Ishikawa (cell line): Measurements from ENCODE around the gene PRDM1.

Source experiments
- CEBPB ChIP-seq: IDR thresholded peaks from 2 replicates; pipeline ENCODE4 v1.6.1; 2012
- CREB1 ChIP-seq: IDR thresholded peaks from 2 replicates; pipeline ENCODE4 v1.6.1; 2012; ENCODE audit warnings: low read depth
- EGR1 ChIP-seq: IDR thresholded peaks from 2 replicates; pipeline ENCODE4 v1.6.1; 2012
- EP300 ChIP-seq: IDR thresholded peaks from 2 replicates; pipeline ENCODE4 v1.6.1; 2012; ENCODE audit warnings: borderline replicate concordance
- FOXM1 ChIP-seq: IDR thresholded peaks from 2 replicates; pipeline ENCODE4 v1.6.1; 2012; ENCODE audit warnings: low read depth, borderline replicate concordance
- NFIC ChIP-seq: IDR thresholded peaks from 2 replicates; pipeline ENCODE4 v1.6.1; 2012
- RAD21 ChIP-seq: IDR thresholded peaks from 2 replicates; pipeline ENCODE4 v1.6.1; 2012; ENCODE audit warnings: low read depth
- TAF1 ChIP-seq: IDR thresholded peaks from 2 replicates; pipeline ENCODE4 v1.6.1; 2012; ENCODE audit warnings: low read depth, mild to moderate bottlenecking
- TCF12 ChIP-seq: IDR thresholded peaks from 2 replicates; pipeline ENCODE4 v1.6.1; 2012; ENCODE audit warnings: low read depth
- TEAD4 ChIP-seq: IDR thresholded peaks from 2 replicates; pipeline ENCODE4 v1.6.1; 2012
- YY1 ChIP-seq: IDR thresholded peaks from 2 replicates; pipeline ENCODE4 v1.6.1; 2012; ENCODE audit warnings: low read depth
- ZBTB7A ChIP-seq: IDR thresholded peaks from 2 replicates; pipeline ENCODE4 v1.6.1; 2012; ENCODE audit warnings: low read depth
- TF ChIP-seq, protein P1 (sequence below): IDR thresholded peaks from 2 replicates; pipeline ENCODE4 v1.6.1; 2012
- TF ChIP-seq, protein P2 (sequence below): IDR thresholded peaks from 2 replicates; pipeline ENCODE4 v1.6.1; 2012
- TF ChIP-seq, protein P3 (sequence below): IDR thresholded peaks from 2 replicates; pipeline ENCODE4 v1.6.1; 2012; ENCODE audit warnings: low read depth, mild to moderate bottlenecking

The PRDM1 gene

GRCh38 chr6:106069478-106069877, 16.7 kb upstream of the PRDM1 start:
- TF ChIP-seq TEAD4 (peak; percentile 68), YY1 (no peak), FOXM1 (no peak), NFIC (peak; percentile 93), TCF12 (peak; percentile 47), EP300 (peak; percentile 17; the same call in 1 of the 2 replicates)
- TF ChIP-seq, protein P1, sequence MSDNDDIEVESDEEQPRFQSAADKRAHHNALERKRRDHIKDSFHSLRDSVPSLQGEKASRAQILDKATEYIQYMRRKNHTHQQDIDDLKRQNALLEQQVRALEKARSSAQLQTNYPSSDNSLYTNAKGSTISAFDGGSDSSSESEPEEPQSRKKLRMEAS = peak; percentile 95
- TF ChIP-seq, protein P2, sequence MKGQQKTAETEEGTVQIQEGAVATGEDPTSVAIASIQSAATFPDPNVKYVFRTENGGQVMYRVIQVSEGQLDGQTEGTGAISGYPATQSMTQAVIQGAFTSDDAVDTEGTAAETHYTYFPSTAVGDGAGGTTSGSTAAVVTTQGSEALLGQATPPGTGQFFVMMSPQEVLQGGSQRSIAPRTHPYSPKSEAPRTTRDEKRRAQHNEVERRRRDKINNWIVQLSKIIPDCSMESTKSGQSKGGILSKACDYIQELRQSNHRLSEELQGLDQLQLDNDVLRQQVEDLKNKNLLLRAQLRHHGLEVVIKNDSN = 0 out of 2 replicates have a peak, but pooled peaks have one; percentile 45

DNA sequence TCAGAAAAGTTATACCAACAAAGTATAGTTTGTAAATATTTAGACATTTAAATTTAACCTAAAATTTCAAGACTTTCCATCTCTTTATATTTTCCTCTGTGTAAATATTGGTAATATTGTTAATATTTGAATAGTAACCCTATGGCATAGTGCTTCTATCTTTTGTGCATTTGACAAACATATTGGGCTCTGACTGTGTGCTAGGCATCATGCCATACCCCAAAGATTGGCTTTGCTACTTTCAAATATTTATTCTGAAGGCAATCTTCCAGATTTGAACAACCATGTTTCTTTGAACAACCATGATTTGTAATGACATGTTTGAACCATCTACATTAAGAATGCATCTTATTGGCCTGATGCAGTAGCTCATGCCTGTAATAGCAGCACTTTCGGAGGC, 15.5 kb upstream of the PRDM1 start:
- TF ChIP-seq YY1 (no peak), TCF12 (no peak), CEBPB (no peak), NFIC (no peak), TAF1 (no peak), RAD21 (no peak), FOXM1 (no peak), EP300 (no peak), ZBTB7A (no peak), TEAD4 (no peak), CREB1 (no peak), EGR1 (no peak)
- TF ChIP-seq, protein P1 = no peak
- TF ChIP-seq, protein P2 = no peak
- TF ChIP-seq, protein P3, sequence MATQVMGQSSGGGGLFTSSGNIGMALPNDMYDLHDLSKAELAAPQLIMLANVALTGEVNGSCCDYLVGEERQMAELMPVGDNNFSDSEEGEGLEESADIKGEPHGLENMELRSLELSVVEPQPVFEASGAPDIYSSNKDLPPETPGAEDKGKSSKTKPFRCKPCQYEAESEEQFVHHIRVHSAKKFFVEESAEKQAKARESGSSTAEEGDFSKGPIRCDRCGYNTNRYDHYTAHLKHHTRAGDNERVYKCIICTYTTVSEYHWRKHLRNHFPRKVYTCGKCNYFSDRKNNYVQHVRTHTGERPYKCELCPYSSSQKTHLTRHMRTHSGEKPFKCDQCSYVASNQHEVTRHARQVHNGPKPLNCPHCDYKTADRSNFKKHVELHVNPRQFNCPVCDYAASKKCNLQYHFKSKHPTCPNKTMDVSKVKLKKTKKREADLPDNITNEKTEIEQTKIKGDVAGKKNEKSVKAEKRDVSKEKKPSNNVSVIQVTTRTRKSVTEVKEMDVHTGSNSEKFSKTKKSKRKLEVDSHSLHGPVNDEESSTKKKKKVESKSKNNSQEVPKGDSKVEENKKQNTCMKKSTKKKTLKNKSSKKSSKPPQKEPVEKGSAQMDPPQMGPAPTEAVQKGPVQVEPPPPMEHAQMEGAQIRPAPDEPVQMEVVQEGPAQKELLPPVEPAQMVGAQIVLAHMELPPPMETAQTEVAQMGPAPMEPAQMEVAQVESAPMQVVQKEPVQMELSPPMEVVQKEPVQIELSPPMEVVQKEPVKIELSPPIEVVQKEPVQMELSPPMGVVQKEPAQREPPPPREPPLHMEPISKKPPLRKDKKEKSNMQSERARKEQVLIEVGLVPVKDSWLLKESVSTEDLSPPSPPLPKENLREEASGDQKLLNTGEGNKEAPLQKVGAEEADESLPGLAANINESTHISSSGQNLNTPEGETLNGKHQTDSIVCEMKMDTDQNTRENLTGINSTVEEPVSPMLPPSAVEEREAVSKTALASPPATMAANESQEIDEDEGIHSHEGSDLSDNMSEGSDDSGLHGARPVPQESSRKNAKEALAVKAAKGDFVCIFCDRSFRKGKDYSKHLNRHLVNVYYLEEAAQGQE = no peak

- TF ChIP-seq ZBTB7A = no peak
- TF ChIP-seq TAF1 = no peak
- TF ChIP-seq NFIC = no peak
- no peak for TF ChIP-seq CREB1
- TF ChIP-seq, protein P2 = no peak
- TF ChIP-seq CEBPB = no peak
- TF ChIP-seq TEAD4 = no peak
- TF ChIP-seq, protein P3 = no peak
- no peak for TF ChIP-seq YY1
- TF ChIP-seq FOXM1 = no peak
- TF ChIP-seq, protein P1 = no peak
- no peak for TF ChIP-seq EGR1
- no peak for TF ChIP-seq RAD21
- TF ChIP-seq EP300 = no peak
- TF ChIP-seq TCF12 = no peak
Measured at GRCh38 chr6:106072501-106073090, 13.5 kb upstream of the PRDM1 start.

GRCh38 chr6:106074146-106074545, 12.0 kb upstream of the PRDM1 start:
- TF ChIP-seq TCF12 (no peak), CEBPB (no peak), FOXM1 (no peak), RAD21 (no peak)

DNA sequence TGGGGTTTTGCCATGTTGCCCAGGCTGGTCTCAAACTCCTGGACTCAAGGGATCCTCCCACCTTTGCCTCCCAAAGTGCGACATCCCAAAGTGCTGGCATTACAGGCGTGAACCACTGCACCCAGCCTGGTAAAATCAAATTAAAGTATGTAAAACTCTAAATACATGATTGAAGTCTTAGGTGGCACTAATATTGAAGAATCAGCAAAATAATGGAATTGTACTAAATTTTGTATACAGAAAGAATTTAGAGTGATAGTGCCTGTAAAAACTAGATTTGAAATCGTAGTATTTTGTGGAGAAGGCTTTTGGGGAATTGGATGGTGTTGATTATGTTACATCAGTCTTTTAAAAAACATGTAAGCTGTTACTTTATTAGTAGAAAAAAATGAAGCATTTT, 10.0 kb upstream of the PRDM1 start:
- TF ChIP-seq TAF1 = no peak
- no peak for TF ChIP-seq TEAD4
- TF ChIP-seq YY1 = no peak
- no peak for TF ChIP-seq ZBTB7A
- TF ChIP-seq EP300 = no peak
- TF ChIP-seq, protein P1 = no peak
- TF ChIP-seq, protein P2 = no peak
- no peak for TF ChIP-seq TCF12
- TF ChIP-seq CREB1 = no peak
- no peak for TF ChIP-seq NFIC
